Esophagus squamous epithelium (tissue), 4 donors: ENCODE data around the gene PPP1R12A.

Source experiments
- POLR2A ChIP-seq, 4 donors: fragments of 450-650 bp; IDR thresholded peaks; one replicate each; pipeline ENCODE4 v1.6.1; 2017; ENCODE audit warnings: antibody characterized with exemption in 4 of 4, mild to moderate bottlenecking in 4 of 4, moderate library complexity in 3 of 4
- TF ChIP-seq, protein P1 (sequence below), 6 experiments: fragments of 450-650 bp in 4 of 6; fragments of 200-600 bp in 2 of 6; sonication (generic) in 2 of 6; IDR thresholded peaks; one replicate each; pipeline ENCODE4 v1.5.1; 2016 to 2019; ENCODE audit warnings: antibody characterized with exemption in 6 of 6, mild to moderate bottlenecking in 4 of 6, moderate library complexity in 4 of 6

- TF ChIP-seq, protein P1, sequence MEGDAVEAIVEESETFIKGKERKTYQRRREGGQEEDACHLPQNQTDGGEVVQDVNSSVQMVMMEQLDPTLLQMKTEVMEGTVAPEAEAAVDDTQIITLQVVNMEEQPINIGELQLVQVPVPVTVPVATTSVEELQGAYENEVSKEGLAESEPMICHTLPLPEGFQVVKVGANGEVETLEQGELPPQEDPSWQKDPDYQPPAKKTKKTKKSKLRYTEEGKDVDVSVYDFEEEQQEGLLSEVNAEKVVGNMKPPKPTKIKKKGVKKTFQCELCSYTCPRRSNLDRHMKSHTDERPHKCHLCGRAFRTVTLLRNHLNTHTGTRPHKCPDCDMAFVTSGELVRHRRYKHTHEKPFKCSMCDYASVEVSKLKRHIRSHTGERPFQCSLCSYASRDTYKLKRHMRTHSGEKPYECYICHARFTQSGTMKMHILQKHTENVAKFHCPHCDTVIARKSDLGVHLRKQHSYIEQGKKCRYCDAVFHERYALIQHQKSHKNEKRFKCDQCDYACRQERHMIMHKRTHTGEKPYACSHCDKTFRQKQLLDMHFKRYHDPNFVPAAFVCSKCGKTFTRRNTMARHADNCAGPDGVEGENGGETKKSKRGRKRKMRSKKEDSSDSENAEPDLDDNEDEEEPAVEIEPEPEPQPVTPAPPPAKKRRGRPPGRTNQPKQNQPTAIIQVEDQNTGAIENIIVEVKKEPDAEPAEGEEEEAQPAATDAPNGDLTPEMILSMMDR (IDR thresholded peaks at IDR 0.05), result no peak
- no peak for TF ChIP-seq POLR2A (IDR thresholded peaks at IDR 0.05)
Measured at GRCh38 chr12:79843978-79844377, 90.9 kb downstream of the PPP1R12A start.
